A172 (cell line): Measurements from ENCODE around the gene WRAP73. TPM values are rescaled to one million over a fixed set of nuclear protein-coding genes. Genes with fewer than 3 reads are reported as not detected.

Experiments
- DNase-seq: peaks from one replicate; pipeline ENCODE4 v3.0.0-alpha.2; 2015; ENCODE audit warnings: low spot score
- total RNA-seq: library from RNA; depleted of rRNA; stranded (reverse); fragments of >200 nt; shearing (Covaris generic); gene quantifications from 2 replicates; pipeline ENCODE4 v1.2.3, GENCODE V29; 2014

Gene WRAP73
- total RNA-seq, 1 experiment from 2014 or later = 22.2 TPM

- DNase-seq = no peak
These were observed 32.2 kb upstream of the WRAP73 start for GRCh38 chr1:3681898-3682806.

- DNase-seq = no peak
These were observed 31.5 kb upstream of the WRAP73 start for GRCh38 chr1:3681231-3681897.

- no peak for DNase-seq
These were observed 30.8 kb upstream of the WRAP73 start for GRCh38 chr1:3680488-3681230.

- no peak for DNase-seq
These were observed 30.0 kb upstream of the WRAP73 start for GRCh38 chr1:3679799-3680453.

- no peak for DNase-seq
These were observed 29.2 kb upstream of the WRAP73 start for GRCh38 chr1:3679098-3679555.

- DNase-seq = no peak
These were observed 28.6 kb upstream of the WRAP73 start for GRCh38 chr1:3678361-3679097.

- DNase-seq = no peak
These were observed 27.6 kb upstream of the WRAP73 start for GRCh38 chr1:3677484-3677883.

GRCh38 chr1:3676581-3677470, 26.9 kb upstream of the WRAP73 start:
- no peak for DNase-seq

GRCh38 chr1:3675436-3675835, 25.5 kb upstream of the WRAP73 start:
- DNase-seq = no peak

GRCh38 chr1:3674100-3675094, 24.5 kb upstream of the WRAP73 start:
- no peak for DNase-seq

GRCh38 chr1:3673381-3674099, 23.6 kb upstream of the WRAP73 start:
- no peak for DNase-seq

GRCh38 chr1:3672971-3673361, 23.1 kb upstream of the WRAP73 start:
- no peak for DNase-seq

- DNase-seq = no peak
These were observed 22.5 kb upstream of the WRAP73 start for GRCh38 chr1:3672231-3672970.

- peak; percentile 5 for DNase-seq
These were observed 21.7 kb upstream of the WRAP73 start for GRCh38 chr1:3671371-3672180.

- no peak for DNase-seq
These were observed 20.9 kb upstream of the WRAP73 start for GRCh38 chr1:3670823-3671265.

GRCh38 chr1:3669971-3670431, 20.1 kb upstream of the WRAP73 start:
- DNase-seq = no peak
